Endothelial cell of umbilical vein (primary cell): ENCODE data around the gene GLB1L2.

Experiments
- CTCF ChIP-seq, 2 donors: IDR thresholded peaks; 1 replicate in 1 of 2; 2 replicates in 1 of 2; pipeline ENCODE4 v1.5.1; 2011; ENCODE audit warnings: low read length in 2 of 2, mild to moderate bottlenecking in 2 of 2, moderate library complexity in 2 of 2, control low read depth in 1 of 2, inconsistent platforms in 1 of 2, low read depth in 1 of 2; ENCODE audit not compliant: insufficient read depth in 1 of 2; ENCODE audit errors: extremely low read depth in 1 of 2
- EZH2 ChIP-seq: IDR thresholded peaks from 2 replicates; pipeline ENCODE4 v1.6.1; 2012; ENCODE audit warnings: borderline replicate concordance, low read depth, mild to moderate bottlenecking, moderate library complexity, low read length, inconsistent platforms; ENCODE audit not compliant: severe bottlenecking
- POLR2A ChIP-seq: IDR thresholded peaks from 2 replicates; pipeline ENCODE4 v1.6.1; 2012; ENCODE audit warnings: low read depth, mild to moderate bottlenecking, control low read depth, low read length

GRCh38 chr11:134357545-134357839 lies 25.7 kb downstream of the GLB1L2 start:
- TF ChIP-seq POLR2A: no peak
- no peak for TF ChIP-seq CTCF (IDR thresholded peaks at IDR 0.05; ENCODE audit: extremely low read depth in 1 of 2, insufficient read depth in 1 of 2, low read depth in 1 of 2, low read length in 2 of 2)
- no peak for TF ChIP-seq EZH2
